ENCODE results near the gene MAOB. TPM values are rescaled to one million over a fixed set of nuclear protein-coding genes. Genes with fewer than 3 reads are reported as not detected.

MAOB gene
- total RNA-seq, 6 experiments from 2014 or later = 70.0 to 253 (median 122) TPM

- 61% methylated on average over 5 of the region's 5 CpGs for WGBS (ENCODE audit: insufficient coverage, low coverage, low lambda C conversion rate, missing lambda C conversion rate)
- Histone ChIP-seq H3K9me3 (peaks cover 0 to 4% (median 0%) of the 10 kb centered on the region in 4 donors), H3K36me3 (no peaks in the 10 kb centered on the region), H3K27ac (no peak overlapping the region), H3K4me1 (no peaks in the 10 kb centered on the region), H3K27me3 (peaks cover 0 to 5% of the 10 kb centered on the region in 2 donors), H3K4me3 (no peak overlapping the region)
- no peak for DNase-seq
- no peak for TF ChIP-seq CTCF (IDR thresholded peaks at IDR 0.05)
- TF ChIP-seq POLR2A (IDR thresholded peaks at IDR 0.05) = no peak
- ATAC-seq = no peak
- intact Hi-C loops (cut with DNase I) = no loop called here
Observed at GRCh38 chrX:43885617-43886016, 3.4 kb upstream of the MAOB start.

DNA sequence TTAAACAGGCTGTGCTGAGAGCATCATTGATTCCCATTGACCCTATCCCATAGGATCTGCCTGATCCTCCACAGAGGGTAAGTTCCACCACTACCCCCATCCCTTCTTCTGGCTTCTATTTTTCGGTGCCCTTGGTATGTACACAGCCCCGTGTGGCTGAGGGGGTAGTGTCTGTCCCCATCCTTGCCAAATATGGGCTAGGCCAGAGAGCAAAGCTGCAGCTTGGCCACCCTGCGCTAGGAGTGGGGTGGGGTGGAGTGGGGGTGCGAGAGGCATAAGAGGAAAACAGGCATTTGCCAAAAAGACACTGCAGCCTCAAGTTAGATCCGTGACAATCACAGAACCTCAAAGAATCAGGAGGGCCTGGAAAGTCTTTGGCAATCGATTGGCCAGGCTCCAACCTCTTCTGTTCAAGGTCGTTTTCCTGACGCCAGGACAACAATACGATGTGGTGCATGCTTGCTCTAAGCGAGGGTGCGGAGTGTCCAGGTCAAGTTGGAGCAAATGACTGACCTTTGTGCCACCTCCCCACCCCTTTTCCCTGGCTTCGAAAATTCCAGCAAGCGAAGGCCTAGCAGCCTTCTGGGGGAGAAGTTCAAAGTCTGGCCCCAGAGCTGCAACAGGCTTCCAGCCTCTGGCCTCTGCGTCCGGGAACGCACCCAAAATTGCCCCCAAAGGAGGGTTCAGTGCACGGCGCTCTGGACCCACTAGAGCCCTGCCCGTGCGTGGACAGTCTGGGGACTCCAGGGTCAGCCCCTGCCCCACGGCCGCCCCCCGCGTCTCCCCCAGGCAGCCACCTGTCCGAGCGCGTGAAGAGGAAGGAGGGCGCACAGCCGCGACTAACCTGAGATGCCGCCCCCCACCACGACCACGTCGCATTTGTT is 598 bp downstream of the MAOB start:
- no peaks in the 10 kb centered on the region for H3K9me3 ChIP-seq
- TF ChIP-seq CTCF (IDR thresholded peaks at IDR 0.05) = no peak
- no peak for TF ChIP-seq POLR2A (IDR thresholded peaks at IDR 0.05)
- H3K36me3 ChIP-seq = no peaks in the 10 kb centered on the region
- 34% methylated on average over 25 of the region's 34 CpGs for WGBS (ENCODE audit: insufficient coverage, low coverage, low lambda C conversion rate, missing lambda C conversion rate)
- peak overlapping the region; percentile 37 to 61 (median 56) for H3K4me3 ChIP-seq
- peaks cover 0 to 5% of the 10 kb centered on the region in 2 donors for H3K27me3 ChIP-seq
- no peaks in the 10 kb centered on the region for H3K4me1 ChIP-seq
- ATAC-seq = peak; percentile 72 to 84 (median 77)
- peak overlapping the region; percentile 75 to 91 (median 90) for H3K27ac ChIP-seq
- intact Hi-C loops (cut with DNase I) = no loop called here
- peak; percentile 35 to 81 (median 78) for DNase-seq

- H3K27ac ChIP-seq = peak overlapping the region in 2 of 3 donors; percentile 81 to 91
- intact Hi-C loops (cut with DNase I) = no loop called here
Observed at GRCh38 chrX:43880425-43880824, 1.8 kb downstream of the MAOB start.

DNA sequence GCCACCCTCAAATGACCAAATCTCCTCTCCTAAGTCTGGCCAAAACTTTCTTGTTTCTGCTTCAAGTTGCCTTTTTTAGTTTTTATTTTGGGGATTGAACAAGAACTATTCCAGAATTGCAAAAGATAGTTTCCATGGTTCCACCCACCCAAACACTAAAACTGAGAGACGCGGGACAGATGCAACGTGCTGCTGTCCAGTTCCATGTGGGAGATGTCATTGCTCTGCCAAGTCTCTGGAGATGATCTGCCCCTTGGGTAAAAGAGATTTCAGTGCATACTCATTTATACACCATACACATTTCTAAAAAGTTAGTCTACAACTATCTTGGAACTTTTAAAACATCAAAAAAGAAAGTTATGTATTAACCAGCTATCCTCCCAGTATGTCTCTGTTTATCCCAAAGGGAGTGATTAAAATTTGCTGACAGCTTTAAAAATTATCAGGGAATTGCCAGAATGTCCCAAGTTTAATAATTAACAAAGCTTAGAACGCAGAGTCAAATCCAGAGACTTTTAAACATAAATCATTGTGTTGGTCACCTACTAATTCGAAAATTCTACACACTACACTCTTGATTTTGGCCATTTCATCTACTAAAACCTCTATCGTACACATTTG is 3.2 kb downstream of the MAOB start:
- peak overlapping the region in 2 of 3 donors; percentile 56 to 61 for H3K4me3 ChIP-seq
- TF ChIP-seq CTCF (IDR thresholded peaks at IDR 0.05) = no peak
- no peak for TF ChIP-seq POLR2A (IDR thresholded peaks at IDR 0.05)
- H3K27ac ChIP-seq = peak overlapping the region in 2 of 3 donors; percentile 81 to 91
- 27% methylated on average over 6 of the region's 6 CpGs for WGBS (ENCODE audit: insufficient coverage, low coverage, low lambda C conversion rate, missing lambda C conversion rate)
- no peaks in the 10 kb centered on the region for H3K36me3 ChIP-seq
- intact Hi-C loops (cut with DNase I) = no loop called here
- H3K4me1 ChIP-seq = peaks cover 0 to 8% (median 0%) of the 10 kb centered on the region in 4 donors
- ATAC-seq (peak in 3 of 4 donors; percentile 19 to 38 (median 30)), DNase-seq (no peak)
- H3K27me3 ChIP-seq = peaks cover 0 to 5% of the 10 kb centered on the region in 2 donors
- H3K9me3 ChIP-seq = no peaks in the 10 kb centered on the region

More at GRCh38 chrX:43880425-43880824, 1.8 kb downstream of the MAOB start:
- WGBS (ENCODE audit: insufficient coverage, low coverage, low lambda C conversion rate, missing lambda C conversion rate) = 14% methylated on average over 2 of the region's 2 CpGs
- H3K4me1 ChIP-seq = peaks cover 0 to 8% (median 0%) of the 10 kb centered on the region in 4 donors
- TF ChIP-seq CTCF (IDR thresholded peaks at IDR 0.05) (no peak), POLR2A (IDR thresholded peaks at IDR 0.05) (no peak)
- peak overlapping the region; percentile 37 to 61 (median 56) for H3K4me3 ChIP-seq
- H3K36me3 ChIP-seq = no peaks in the 10 kb centered on the region
- peak in 1 of 4 donors; percentile 17 for ATAC-seq
- no peaks in the 10 kb centered on the region for H3K9me3 ChIP-seq
- peaks cover 0 to 5% of the 10 kb centered on the region in 2 donors for H3K27me3 ChIP-seq
- DNase-seq = no peak
